AG10803 (cell line): ENCODE measurements around the gene NIT1.

Experiments
- DNase-seq: peaks from one replicate; pipeline ENCODE4 v3.0.0; 2010; ENCODE audit warnings: low read depth
- H3K4me3 ChIP-seq: 2 replicates; pipeline ENCODE4 v1.5.1; 2011; ENCODE audit warnings: mild to moderate bottlenecking, low read length, control low read depth
- CTCF ChIP-seq: conservative IDR thresholded peaks from 2 replicates; pipeline ENCODE4 v1.5.1; 2011; ENCODE audit warnings: mild to moderate bottlenecking, low read length, control low read depth, inconsistent platforms

NIT1 gene

GRCh38 chr1:161099090-161099802 lies 18.7 kb upstream of the NIT1 start:
- no peak overlapping the region for H3K4me3 ChIP-seq
- no peak for DNase-seq
- no peak for TF ChIP-seq CTCF

- no peak for DNase-seq
- TF ChIP-seq CTCF = no peak
- H3K4me3 ChIP-seq = no peak overlapping the region
These were observed 17.3 kb upstream of the NIT1 start for GRCh38 chr1:161100556-161100955.

GRCh38 chr1:161106431-161106830 lies 11.5 kb upstream of the NIT1 start:
- no peak for DNase-seq
- TF ChIP-seq CTCF = no peak
- no peak overlapping the region for H3K4me3 ChIP-seq

- TF ChIP-seq CTCF = no peak
- no peak for DNase-seq
- H3K4me3 ChIP-seq = no peak overlapping the region
These were observed 6.8 kb upstream of the NIT1 start for GRCh38 chr1:161111117-161111516.

GRCh38 chr1:161111527-161111926 lies 6.4 kb upstream of the NIT1 start:
- H3K4me3 ChIP-seq = no peak overlapping the region
- TF ChIP-seq CTCF = no peak
- no peak for DNase-seq

- TF ChIP-seq CTCF = no peak
- DNase-seq = no peak
- no peak overlapping the region for H3K4me3 ChIP-seq
These were observed 4.0 kb upstream of the NIT1 start for GRCh38 chr1:161113915-161114314.

GRCh38 chr1:161114556-161114955 lies 3.3 kb upstream of the NIT1 start:
- no peak overlapping the region for H3K4me3 ChIP-seq
- TF ChIP-seq CTCF = no peak
- DNase-seq = no peak
